Activated CD4-positive, alpha-beta T cell treated with anti-CD3 and anti-CD28 coated beads for 24 hours (primary cell): ENCODE results near the gene NHLRC4.

Source experiments
- DNase-seq, 2 donors: peaks; one replicate each; pipeline ENCODE4 v3.0.0-alpha.2; 2020; ENCODE audit warnings: low read depth in 2 of 2

The NHLRC4 gene, protein sequence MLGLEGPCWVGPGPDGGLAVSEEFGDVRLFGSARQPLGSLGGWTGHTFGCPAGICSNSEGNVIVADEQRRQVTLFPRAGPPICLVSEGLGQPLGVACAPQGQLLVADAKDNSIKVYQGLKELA

DNA sequence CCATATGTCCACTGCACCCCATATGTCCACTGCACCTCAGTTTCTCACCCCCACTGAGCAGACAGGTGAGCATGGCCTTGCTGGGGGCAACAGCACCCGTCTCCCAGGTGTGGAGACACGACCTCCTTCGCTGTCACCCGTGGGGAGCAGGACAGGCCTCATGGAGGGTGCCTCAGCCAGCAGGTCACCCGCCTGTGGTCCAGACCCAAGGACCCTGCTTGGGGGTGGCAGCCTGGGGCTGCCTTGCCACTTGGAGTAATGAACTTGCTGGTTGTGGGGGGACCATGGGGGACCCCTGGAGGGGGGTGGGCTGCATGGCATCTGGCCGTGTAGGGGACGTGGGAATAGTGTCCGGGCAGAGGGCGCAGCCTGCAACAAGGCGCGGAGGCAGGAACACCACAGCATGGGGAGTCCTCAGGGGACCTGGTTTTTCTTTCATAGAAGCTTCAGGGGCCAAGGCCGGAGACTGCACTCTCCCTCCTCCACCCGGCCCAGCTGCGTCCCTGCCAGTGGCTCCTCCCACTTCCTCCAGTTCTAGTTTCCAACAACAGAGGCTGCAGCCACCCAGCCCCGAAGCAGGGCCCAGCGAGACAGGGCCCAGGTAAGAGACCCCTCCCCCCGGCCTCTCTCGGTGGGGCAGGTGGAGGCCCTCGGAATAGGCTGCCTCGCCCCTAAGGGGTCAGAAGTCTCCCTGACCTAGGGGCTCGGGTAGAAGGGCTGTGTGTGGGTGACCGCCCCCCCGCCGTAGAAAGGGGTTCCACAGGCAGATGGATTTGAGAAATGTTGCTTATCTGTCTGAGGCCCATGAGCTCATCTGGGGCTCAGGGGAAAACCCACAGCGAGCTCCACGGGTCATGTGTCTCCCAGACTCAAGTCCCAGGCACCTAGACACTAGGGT, at the start of gene NHLRC4:
NHLRC4 (plus strand) TSS at position 531 of the 898 bp plus-strand sequence. CDS start 1,043 bp downstream, outside the sequence.
- DNase-seq: peak in 1 of 2 donors; percentile 28

DNA sequence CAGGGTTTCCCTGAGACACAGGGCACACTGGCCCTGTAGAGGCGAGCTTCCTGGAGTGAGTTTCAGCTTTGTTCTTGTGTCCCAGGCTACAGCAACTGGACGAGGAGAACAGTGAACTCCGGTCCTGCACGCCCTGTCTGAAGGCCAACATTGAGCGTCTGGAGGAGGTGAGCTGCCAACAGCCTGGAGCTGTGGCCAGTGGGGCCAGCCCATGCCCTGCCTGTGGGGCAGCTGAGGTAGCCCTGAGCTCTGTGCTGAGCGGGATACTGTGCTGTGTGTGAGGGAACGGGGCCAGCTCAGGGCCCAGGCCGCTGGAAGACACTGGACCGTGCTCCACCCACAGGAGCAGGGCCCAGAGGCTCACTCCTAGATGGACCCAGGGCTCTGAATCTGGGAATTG, 47.9 kb upstream of the NHLRC4 start:
- DNase-seq: no peak

DNA sequence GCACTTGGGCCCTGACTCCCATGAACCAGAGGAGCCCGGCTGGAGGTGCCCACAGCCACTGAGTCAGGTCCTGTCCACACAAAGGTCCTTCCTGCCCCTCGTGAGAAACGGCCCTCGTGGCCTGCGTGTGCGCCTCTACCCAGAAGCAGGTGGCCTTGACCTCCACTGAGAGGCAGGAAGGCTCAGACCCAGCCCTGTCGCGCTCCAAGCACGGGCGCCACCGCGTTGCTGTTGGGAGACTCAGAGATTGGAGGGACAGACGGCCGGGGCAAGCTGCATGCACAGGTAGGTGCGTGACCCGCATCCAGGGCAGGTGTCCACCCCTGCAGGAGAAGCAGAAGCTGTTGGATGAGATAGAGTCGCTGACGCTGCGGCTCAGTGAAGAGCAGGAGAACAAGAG, 47.4 kb upstream of the NHLRC4 start:
- DNase-seq: no peak

DNA sequence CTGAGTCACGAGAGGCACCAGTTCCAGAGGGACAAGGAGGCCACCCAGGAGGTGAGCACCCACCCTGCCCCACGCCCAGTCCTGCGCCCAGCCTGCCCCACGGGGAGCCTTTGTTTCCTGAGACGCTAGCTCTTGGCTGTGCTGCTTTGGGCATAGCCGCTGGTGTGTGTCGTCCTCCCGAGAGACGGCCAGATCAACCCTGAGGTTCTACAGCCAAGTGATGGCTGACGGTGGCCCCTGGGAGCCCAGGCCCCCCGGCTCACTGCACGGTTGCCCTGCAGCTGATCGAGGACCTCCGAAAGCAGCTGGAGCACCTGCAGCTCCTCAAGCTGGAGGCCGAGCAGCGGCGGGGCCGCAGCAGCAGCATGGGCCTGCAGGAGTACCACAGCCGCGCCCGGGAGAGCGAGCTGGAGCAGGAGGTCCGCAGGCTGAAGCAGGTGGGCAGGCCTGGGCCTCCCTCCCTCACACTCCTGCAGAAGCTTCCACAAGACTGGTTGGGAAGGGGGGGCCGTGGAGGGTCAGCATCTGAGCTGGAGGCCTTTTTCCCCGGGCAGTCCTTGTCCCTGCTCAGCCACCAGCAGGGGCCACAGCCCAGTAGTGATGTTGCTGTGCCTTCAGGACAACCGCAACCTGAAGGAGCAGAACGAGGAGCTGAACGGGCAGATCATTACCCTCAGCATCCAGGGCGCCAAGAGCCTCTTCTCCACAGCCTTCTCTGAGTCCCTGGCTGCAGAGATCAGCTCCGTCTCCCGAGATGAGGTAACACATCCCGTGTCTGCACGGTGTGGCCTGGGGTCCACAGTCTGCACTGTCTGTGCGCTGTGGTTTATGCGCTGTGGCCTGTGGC, 46.7 kb upstream of the NHLRC4 start:
- no peak for DNase-seq

DNA sequence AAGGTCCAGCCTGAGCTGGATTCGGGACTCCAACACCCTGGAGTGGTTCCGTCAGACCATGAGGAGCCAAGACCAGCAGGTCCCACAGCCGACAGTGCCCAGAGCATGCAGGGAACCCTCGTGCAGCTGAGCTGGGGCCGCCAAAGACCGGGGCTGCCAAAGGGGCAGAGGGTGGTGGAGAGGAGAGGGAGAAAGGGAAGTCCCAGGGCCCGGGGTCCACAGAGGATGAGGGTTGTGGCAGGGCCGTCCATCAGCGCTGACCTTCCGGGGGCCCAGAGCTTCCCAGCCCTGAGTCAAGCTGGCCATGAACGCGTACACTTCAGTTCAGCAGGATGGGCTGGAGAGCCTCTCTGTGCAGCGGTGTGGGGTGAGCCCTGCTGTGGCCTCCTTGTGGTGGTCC, 46.0 kb upstream of the NHLRC4 start:
- DNase-seq: no peak

DNA sequence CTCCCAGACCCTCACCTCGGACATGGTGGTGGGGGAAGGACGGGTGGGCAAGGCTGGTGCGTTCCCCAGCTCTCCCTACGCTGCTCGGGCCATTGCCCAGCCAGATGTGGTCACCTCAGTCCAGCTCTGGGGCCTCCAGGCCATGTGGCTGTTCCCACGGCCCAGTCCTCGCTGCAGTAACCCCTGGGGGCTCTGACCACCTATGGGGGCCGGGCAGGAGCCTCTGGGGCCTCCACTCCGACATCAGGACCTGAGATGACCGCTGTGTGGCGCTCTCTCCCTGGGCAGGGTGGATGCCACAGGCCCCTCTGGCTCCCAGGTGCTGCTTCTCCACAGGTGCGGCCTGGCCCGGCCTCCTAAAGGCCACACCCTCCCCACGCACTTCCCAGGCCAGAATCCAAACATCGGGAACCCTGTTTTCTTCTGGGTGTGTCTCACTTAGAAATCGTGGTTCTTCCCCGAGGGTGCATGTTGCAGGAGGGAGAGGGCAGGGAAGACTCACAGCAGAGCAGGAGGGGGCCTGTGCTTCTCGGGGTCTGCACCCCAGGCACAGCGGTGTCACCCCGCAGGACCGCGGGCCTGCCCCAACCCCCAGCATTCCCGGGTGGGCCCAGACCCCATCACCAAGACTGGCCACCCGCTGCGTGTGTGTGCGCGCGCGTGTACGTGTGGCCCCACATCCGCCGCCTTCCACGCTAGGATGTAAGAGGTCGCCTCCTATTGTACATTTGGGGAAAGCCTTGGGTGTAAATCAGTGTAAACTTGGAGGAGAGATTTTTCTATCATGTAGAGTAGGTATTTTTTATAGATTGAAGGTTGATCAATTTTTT, 45.2 kb upstream of the NHLRC4 start:
- DNase-seq: no peak

DNA sequence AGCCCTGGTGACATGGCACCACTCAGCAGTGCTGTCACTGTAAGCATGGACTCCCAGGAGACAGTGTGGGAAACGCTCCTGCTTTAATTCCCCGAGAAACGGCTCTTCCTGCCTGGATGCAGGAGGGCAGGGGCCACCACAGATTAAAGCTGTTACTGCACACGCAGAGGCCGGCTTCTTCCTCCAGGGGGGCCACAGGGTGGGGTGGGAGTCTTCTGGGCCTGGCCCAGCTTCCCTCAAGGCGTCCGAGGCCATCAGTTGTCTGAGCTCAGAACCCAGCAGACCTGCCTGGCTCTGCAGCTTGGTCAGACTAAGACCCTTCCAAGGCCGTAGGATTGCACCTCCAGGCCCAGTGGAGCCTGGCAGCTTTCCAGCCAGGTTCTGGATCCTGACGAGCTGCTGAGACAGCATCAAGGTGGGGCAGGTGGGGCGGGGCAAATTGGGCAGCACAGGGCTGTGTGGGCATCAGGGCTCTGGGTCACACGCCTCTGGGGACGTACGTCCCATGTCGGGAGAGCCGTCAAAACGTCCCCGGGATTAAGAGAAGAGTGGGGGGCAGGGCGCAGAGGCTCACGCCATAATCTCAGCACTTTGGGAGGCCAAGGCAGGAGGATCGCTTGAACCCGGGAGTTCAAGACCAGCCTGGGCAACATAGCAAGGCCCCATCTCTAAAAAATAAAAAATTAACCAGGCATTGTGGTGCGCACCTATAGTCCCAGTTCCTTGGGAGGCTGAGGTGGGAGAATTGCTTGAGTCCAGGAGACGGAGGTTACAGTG, 44.3 kb upstream of the NHLRC4 start:
- DNase-seq: no peak

DNA sequence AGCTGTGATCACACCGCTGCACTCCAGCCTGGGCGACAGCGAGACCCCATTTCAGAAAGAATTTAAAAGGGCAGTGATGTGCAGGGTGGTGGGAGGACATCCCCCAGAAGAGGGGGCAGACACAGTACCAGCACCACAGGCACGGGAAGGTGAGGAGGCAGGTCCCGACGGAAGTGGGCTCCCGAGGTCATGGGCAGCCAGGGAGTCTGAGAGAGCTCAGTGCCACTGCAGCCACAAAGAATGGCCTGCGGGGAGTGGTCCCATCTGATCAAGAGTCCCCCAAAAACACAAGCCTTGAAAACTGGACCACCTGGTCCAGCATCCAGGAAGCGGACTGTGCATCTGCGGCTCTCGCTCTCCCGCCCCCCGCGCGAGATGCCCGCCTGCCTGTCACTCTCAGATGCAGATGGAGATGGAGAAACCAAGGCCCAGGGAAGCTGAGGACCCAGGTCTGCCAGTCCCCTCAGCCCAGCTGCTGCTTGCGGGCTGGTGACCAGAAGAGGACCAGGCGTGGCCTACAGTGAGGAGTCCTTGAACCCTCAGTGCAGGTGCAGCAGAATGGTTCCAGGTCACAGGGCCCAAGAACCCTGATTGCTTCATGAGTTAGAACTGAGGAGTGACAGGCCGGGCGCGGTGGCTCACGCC, 43.6 kb upstream of the NHLRC4 start:
- DNase-seq: no peak

DNA sequence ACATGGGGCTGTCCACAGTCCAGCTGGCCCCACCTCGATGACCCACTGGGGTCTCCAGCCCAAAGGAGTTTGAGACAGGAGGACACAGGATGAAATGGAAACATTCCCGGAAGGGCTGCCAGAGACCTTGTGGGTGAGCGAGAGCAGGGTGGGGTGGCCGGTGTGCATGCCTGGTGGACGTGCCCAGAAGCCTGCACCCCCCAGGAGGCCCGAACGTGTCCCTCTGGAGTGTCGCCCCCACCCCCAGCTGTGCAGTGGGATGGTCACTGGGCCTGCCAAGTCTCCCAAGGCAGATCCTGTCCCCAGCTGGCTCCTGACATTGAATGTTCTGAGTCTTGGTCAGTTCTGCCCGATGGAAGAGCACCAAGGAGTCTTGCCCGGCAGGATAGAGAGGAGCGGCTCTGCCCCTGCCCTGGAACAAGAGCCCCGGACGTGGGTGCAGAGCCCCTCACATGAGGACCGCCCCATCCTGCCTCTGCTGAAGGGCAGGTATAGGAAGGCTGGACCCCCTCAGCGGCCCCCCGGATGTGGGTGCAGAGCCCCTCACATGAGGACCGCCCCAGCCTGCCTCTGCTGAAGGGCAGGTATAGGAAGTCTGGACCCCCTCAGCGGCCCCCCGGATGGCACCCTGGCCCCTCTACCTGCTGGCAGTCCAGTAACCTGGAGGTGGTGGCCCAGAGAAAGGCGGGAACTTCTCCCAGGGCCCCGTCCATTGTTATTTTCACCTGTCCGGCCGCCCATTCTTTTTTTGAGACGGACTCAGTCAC, 42.3 kb upstream of the NHLRC4 start:
- DNase-seq: no peak

DNA sequence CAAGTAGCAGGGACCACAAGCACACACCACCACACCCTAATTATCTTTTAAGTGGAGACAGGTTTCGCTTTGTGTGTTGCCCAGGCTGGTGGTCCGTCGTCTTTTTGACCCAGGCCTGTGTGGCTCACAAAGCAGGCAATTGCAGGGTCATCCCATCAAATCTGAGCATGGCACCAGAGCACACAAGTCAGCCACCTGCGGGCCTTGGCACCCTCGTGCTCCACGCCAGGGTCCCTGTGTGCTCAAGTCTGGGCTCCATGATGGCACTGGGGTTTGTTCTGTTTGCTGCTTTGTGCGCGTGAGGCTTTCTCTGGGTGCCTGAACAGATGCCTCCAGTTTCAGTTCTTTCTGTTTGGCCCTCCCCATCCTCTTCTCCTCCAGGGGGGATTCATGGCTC, 41.7 kb upstream of the NHLRC4 start:
- DNase-seq: no peak

DNA sequence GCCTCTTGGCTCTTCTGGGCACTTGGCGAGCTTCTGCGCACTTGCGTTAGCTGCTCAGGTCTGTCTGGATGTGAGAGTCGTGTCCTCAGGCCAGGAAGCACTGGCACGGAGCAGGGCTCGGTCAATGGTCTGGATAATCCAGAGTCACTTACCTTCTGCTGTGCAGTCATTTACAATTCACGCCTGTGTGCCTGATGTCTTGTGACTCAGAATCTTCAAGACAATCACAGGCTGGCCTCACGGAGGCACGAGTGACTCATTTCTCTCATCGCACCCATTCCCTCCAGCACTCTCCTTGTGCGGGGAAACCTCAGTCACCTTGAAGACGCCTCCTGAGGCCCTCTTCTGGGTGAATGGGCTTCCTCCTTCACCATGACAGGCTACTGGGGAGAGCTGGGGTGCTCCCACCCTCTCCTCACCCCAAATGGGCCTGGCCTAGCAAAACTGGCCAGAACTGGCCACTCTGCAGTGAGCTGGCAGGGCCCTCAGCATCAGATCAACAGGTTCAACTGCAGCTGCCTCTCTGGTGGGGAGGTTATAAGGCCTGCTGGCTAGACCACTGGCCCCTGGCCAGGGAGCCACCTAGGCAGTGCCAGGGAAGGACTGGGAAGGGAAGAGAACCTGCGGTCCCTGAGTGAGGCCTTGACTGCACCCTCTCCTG, 41.2 kb upstream of the NHLRC4 start:
- peak; percentile 64 to 67 for DNase-seq

DNA sequence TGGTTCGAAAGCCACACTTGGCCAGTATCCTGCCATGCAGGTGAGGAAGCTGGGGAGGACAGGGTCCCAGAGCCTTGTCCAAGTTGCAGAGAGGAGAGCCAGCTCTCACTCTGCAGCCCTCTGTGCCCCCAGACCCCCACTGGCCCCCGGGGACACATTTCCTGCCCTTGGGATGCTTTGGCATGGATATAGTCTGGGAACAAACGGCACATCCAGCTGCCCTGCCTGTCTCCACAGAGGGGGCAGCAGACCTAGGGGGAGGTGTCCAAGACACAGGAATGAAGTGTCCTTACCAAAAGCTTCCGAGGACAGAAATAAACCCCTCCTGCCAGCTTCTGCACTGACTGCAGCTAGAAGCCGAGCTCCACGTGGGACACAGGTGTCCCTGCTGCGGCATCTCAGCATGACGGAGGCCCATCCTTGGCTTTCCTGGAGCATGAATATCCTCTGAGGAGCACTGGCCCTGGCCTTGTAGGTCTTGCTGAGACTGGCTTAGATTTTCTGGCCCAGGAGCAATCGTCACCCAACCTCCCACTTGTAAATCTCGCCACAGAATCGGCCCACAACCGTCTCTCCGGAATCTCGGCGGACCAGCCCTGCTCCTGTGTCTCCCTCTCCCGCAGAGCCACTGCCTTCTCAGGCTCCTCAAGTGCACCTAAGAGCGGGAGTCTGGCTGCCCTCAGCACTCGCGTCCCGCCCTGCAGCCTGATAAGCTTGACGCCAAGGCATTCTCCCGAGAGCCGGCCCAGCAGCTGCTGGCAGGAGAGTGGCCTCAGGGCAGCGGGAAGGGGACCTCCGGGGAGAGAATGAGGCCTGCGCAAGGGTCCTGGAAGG, 40.4 kb upstream of the NHLRC4 start:
- DNase-seq: no peak

DNA sequence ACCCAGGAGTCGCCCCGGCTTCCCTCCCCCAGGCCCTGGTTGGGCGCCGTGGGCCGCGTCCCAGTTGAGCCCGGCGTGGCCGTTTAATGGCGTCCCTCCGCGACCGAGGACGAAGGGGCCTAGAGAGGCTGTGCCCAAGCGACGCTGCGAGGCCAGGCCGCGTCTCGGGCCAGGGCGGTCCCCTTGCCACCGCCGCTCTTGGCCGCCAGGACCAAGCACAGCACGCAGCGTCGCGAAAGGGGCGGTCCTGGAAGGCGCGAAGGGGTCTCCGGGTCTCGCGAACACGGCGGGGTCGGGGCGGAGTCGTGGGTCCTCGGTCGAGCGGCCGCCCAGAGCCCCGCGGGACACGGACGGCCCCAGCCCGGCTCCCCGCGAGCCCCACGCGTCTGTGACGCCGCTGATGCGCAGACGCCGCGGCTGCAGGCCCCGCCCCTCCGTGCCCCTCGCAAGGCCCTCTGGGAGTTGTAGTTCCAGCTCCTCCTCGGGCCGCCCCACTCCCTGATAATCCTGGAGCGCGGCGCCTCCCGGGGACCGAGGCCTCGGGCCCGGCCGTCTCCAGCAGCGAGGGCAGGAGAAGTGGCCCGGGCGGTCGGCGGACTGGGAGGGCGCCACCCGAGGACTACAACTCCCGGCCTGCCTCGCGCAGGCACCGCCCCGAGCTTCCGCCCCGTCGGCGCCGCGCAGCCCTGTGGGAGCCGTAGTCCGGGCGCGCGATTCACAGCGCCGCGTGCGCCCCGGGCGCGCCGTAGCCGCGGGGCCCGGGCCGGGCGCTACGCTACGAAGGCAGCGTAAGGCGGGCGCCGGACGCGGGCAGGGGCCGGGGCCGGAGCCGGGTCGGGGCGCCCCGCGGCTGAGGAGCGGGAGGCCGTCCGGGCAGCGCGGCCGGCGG, 39.5 kb upstream of the NHLRC4 start, which contains the start of gene CAPN15:
CAPN15 (plus strand) TSS at position 698 of the 889 bp plus-strand sequence. CDS start 19,127 bp downstream, outside the sequence.
- peak; percentile 74 to 79 for DNase-seq

DNA sequence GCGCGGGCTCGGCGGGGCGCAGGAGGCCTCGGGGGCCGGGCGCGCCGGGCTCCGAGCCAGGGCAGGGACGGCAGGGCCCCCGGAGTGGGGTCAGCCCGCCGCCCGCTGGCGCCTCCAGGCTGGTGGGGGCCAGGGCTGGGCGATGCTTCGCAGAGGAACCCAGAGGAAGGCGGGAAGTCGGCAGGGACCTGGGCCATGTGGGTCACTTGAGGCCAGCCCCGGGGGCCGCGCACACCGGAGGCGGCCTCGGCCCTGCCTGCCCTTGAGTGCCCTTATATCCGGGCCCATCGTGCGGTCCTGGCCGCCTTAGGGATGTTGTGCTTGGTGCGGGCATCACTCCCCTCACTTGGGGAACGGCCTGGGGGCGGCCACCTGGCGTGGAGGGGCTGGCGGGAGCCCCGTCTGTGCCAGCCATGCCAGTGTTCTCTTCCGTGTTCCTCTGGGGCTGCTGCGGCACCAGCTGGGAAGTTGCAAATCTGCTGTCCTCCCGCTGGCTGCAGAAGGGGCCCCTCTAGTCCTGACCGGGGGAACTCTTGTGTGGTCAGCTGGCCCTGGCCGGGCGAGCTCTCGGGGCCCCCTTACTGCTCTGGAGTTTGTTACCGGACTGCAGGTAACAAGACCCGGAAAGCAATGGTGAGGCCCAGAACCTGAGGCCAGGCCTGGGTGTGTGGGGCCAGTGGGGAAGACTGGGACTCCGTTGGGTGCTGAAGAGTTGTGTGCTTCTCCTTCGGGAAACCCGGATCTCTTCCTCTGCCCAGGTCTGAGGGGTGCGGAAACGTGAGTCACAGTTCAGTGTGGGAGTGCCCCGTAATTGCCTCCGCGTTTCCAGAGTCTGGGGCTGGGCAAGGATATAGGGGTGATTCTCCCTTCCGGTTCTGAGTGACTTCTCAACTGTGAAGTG, 38.4 kb upstream of the NHLRC4 start:
- DNase-seq: peak in 1 of 2 donors; percentile 37

DNA sequence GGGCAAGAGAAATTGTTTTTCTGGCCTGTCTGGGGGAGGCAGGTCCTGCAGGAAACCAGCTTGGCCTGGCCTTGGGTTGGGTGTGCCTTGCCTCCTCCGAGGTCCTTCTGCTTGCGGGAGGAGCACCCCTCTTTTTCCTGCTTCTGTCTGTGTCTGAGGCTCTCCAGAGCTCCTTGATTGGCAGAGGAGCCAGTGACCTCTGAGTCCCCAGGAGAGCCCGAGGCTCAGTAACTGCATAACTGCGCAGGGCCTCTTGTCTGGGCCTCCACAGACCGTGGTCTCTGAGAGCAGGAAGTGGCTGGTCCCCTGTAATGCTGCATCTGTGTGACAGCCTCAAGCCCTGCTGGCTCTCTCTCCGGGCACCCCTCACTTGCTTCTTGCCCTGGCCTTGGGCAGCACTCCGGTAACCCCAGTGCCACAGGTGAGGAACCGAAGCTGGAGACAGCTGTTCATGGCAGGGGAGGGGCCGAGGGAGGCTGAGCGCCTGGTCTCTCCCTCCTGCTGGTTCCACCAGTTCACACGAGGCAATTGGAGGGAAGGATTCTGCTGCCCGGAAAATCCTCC, 37.7 kb upstream of the NHLRC4 start:
- DNase-seq: no peak
